Measurements from ENCODE around the gene KCNN2.

The KCNN2 gene

GRCh38 chr5:114324282-114324681 is 37.6 kb upstream of the KCNN2 start:
- H3K4me3 ChIP-seq (replicated peaks; ENCODE audit: low read depth, low read length), result no peak overlapping the region
- DNase-seq (ENCODE audit: low read depth), result no peak
- TF ChIP-seq CTCF (IDR thresholded peaks at IDR 0.05; ENCODE audit: low read length, missing control alignments), result no peak

GRCh38 chr5:114325541-114325940 is 36.3 kb upstream of the KCNN2 start:
- TF ChIP-seq CTCF (IDR thresholded peaks at IDR 0.05; ENCODE audit: low read length, missing control alignments), result no peak
- DNase-seq (ENCODE audit: low read depth), result peak; percentile 13
- H3K4me3 ChIP-seq (replicated peaks; ENCODE audit: low read depth, low read length), result no peak overlapping the region

- no peak for TF ChIP-seq CTCF (IDR thresholded peaks at IDR 0.05; ENCODE audit: low read length, missing control alignments)
- DNase-seq (ENCODE audit: low read depth), result no peak
- no peak overlapping the region for H3K4me3 ChIP-seq (replicated peaks; ENCODE audit: low read depth, low read length)
These were observed 34.4 kb upstream of the KCNN2 start for GRCh38 chr5:114327474-114327873.

- no peak for TF ChIP-seq CTCF (IDR thresholded peaks at IDR 0.05; ENCODE audit: low read length, missing control alignments)
- H3K4me3 ChIP-seq (replicated peaks; ENCODE audit: low read depth, low read length), result no peak overlapping the region
- no peak for DNase-seq (ENCODE audit: low read depth)
These were observed 33.9 kb upstream of the KCNN2 start for GRCh38 chr5:114327987-114328386.

- TF ChIP-seq CTCF (IDR thresholded peaks at IDR 0.05; ENCODE audit: low read length, missing control alignments), result no peak
- no peak for DNase-seq (ENCODE audit: low read depth)
- H3K4me3 ChIP-seq (replicated peaks; ENCODE audit: low read depth, low read length), result no peak overlapping the region
These were observed 30.8 kb upstream of the KCNN2 start for GRCh38 chr5:114330916-114331531.

GRCh38 chr5:114332493-114332892 is 29.4 kb upstream of the KCNN2 start:
- no peak for DNase-seq (ENCODE audit: low read depth)
- TF ChIP-seq CTCF (IDR thresholded peaks at IDR 0.05; ENCODE audit: low read length, missing control alignments), result no peak
- no peak overlapping the region for H3K4me3 ChIP-seq (replicated peaks; ENCODE audit: low read depth, low read length)

- no peak for DNase-seq (ENCODE audit: low read depth)
- no peak for TF ChIP-seq CTCF (IDR thresholded peaks at IDR 0.05; ENCODE audit: low read length, missing control alignments)
- H3K4me3 ChIP-seq (replicated peaks; ENCODE audit: low read depth, low read length), result no peak overlapping the region
These were observed 28.9 kb upstream of the KCNN2 start for GRCh38 chr5:114332925-114333324.
